HPDE6-E6E7 (cell line): ENCODE results near the gene HEPACAM.

Experiments used
- DNase-seq: peaks from one replicate; pipeline ENCODE4 v3.0.0; 2011; ENCODE audit warnings: missing footprints; ENCODE audit errors: extremely low spot score

Gene HEPACAM

GRCh38 chr11:124899383-124900145, 36.3 kb downstream of the HEPACAM start:
- DNase-seq, result no peak

- DNase-seq, result no peak
Measured at GRCh38 chr11:124898711-124899110, 37.1 kb downstream of the HEPACAM start.

- peak; percentile 75 for DNase-seq
Measured at GRCh38 chr11:124898263-124898680, 37.6 kb downstream of the HEPACAM start.

- DNase-seq, result no peak
Measured at GRCh38 chr11:124897674-124898262, 38.1 kb downstream of the HEPACAM start, which contains the start of gene ROBO4. TSS of gene ROBO4 (minus strand) at chr11:124897865. CDS start at chr11:124897795, 70 bp downstream.

GRCh38 chr11:124896821-124897391, 38.9 kb downstream of the HEPACAM start:
- no peak for DNase-seq

- DNase-seq, result no peak
Measured at GRCh38 chr11:124896071-124896750, 39.6 kb downstream of the HEPACAM start.

GRCh38 chr11:124895471-124895971, 40.3 kb downstream of the HEPACAM start:
- no peak for DNase-seq

GRCh38 chr11:124894606-124895430, 41.0 kb downstream of the HEPACAM start:
- no peak for DNase-seq

- DNase-seq, result no peak
Measured at GRCh38 chr11:124893781-124894401, 42.0 kb downstream of the HEPACAM start.

GRCh38 chr11:124892750-124893454, 42.9 kb downstream of the HEPACAM start:
- DNase-seq, result no peak

- no peak for DNase-seq
Measured at GRCh38 chr11:124892146-124892545, 43.7 kb downstream of the HEPACAM start.

- DNase-seq, result no peak
Measured at GRCh38 chr11:124891373-124891861, 44.4 kb downstream of the HEPACAM start.

GRCh38 chr11:124890683-124891372, 45.0 kb downstream of the HEPACAM start:
- DNase-seq, result no peak

GRCh38 chr11:124890151-124890550, 45.7 kb downstream of the HEPACAM start:
- no peak for DNase-seq

- no peak for DNase-seq
Measured at GRCh38 chr11:124889191-124890091, 46.4 kb downstream of the HEPACAM start.

- no peak for DNase-seq
Measured at GRCh38 chr11:124887667-124888013, 48.2 kb downstream of the HEPACAM start.

- no peak for DNase-seq
Measured at GRCh38 chr11:124886978-124887666, 48.7 kb downstream of the HEPACAM start.

GRCh38 chr11:124886476-124886875, 49.4 kb downstream of the HEPACAM start:
- DNase-seq, result no peak
